ENCODE measurements around the gene BPGM. TPM values are rescaled to one million over a fixed set of nuclear protein-coding genes. Genes with fewer than 3 reads are reported as not detected.

The BPGM gene
- total and polyA plus RNA-seq, 4 donors: 14.3 to 59.8 (median 19.5) TPM

DNA sequence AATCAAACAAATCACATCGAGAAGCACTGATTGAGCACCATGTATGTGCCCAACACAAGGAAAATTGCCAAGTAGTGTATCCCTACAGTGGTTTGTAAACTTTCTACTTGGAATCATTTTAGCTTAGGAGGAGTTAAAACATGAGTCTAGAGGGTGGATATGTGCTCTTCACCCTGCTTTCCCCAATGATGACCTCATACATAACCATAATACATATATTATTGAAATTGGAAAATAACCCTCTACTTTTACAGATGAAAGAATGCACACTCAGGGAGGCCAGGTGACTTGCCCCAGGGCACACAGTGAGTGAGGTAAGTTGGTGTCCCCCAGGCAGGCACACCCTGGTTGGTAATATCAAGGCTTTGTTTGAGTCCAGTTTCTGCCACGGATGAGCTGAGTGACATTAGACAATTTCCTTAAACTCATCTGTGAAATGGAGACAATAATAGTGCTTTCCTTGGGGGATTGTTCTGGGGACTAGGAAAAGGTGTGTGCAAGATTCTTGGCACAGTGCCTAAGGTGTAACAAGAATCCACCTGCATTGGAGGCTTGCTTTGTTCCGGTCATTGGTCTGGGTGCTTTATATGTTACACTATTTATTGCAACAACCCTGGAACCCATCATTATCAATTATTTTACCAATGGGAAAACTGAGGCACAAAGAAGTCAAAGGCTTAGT lies 50.7 kb downstream of the BPGM start:
- ATAC-seq (ENCODE audit: insufficient read depth, low FRiP score): no peak

DNA sequence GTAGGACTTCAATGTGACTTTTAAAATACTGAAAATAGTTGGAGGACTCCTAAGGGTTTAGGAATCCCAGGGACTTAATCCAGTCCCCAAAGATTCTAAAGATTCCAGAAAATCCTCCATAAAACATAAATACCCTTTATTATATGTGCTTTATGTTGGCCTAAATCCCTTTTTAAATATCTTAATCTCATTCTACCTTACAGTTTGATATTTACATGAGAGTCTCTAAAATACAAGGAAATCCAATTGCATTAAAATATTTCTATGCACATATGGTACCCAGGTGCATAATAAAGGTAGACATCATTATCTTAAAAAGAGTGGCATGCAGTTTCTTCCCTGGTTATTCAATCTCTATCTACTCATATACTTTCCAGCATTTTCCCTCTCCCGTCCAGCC lies 51.8 kb downstream of the BPGM start:
- no peaks in the 10 kb centered on the region for H3K9me3 ChIP-seq (ENCODE audit: control insufficient read depth in 4 of 4, insufficient read depth in 3 of 4, low read length in 3 of 4)
- ATAC-seq (ENCODE audit: insufficient read depth, low FRiP score) (no peak), DNase-seq (no peak)
- peaks cover 0 to 4% (median 0%) of the 10 kb centered on the region in 3 donors for H3K27me3 ChIP-seq (ENCODE audit: control insufficient read depth in 3 of 3, insufficient read depth in 3 of 3, low read length in 2 of 3)
- H3K36me3 ChIP-seq (ENCODE audit: control insufficient read depth in 4 of 4, insufficient read depth in 4 of 4, low read length in 4 of 4): no peaks in the 10 kb centered on the region
- TF ChIP-seq, protein P1, sequence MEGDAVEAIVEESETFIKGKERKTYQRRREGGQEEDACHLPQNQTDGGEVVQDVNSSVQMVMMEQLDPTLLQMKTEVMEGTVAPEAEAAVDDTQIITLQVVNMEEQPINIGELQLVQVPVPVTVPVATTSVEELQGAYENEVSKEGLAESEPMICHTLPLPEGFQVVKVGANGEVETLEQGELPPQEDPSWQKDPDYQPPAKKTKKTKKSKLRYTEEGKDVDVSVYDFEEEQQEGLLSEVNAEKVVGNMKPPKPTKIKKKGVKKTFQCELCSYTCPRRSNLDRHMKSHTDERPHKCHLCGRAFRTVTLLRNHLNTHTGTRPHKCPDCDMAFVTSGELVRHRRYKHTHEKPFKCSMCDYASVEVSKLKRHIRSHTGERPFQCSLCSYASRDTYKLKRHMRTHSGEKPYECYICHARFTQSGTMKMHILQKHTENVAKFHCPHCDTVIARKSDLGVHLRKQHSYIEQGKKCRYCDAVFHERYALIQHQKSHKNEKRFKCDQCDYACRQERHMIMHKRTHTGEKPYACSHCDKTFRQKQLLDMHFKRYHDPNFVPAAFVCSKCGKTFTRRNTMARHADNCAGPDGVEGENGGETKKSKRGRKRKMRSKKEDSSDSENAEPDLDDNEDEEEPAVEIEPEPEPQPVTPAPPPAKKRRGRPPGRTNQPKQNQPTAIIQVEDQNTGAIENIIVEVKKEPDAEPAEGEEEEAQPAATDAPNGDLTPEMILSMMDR (IDR thresholded peaks at IDR 0.05; ENCODE audit: control extremely low read depth, extremely low read depth): no peak
- no peak overlapping the region for H3K4me3 ChIP-seq
- no peak overlapping the region for H3K9ac ChIP-seq (ENCODE audit: insufficient read depth in 1 of 2, low read length in 2 of 2)
- peaks cover 0 to 2% (median 0%) of the 10 kb centered on the region in 5 donors for H3K4me1 ChIP-seq (ENCODE audit: control insufficient read depth in 5 of 5, insufficient read depth in 5 of 5, low read length in 5 of 5)
- WGBS, 2 donors: 97 to 98% methylated on average over 1 of the region's 1 CpG
- no peak overlapping the region for H3K27ac ChIP-seq (ENCODE audit: low read depth in 1 of 2, low read length in 1 of 2)

More for the DNA sequence above, 50.7 kb downstream of the BPGM start:
- Histone ChIP-seq H3K4me3 (no peak overlapping the region), H3K27me3 (ENCODE audit: control insufficient read depth in 3 of 3, insufficient read depth in 3 of 3, low read length in 2 of 3) (no peaks in the 10 kb centered on the region), H3K4me1 (ENCODE audit: control insufficient read depth in 5 of 5, insufficient read depth in 5 of 5, low read length in 5 of 5) (peaks cover 0 to 4% (median 0%) of the 10 kb centered on the region in 5 donors), H3K36me3 (ENCODE audit: control insufficient read depth in 4 of 4, insufficient read depth in 4 of 4, low read length in 4 of 4) (no peaks in the 10 kb centered on the region), H3K9me3 (ENCODE audit: control insufficient read depth in 4 of 4, insufficient read depth in 3 of 4, low read length in 3 of 4) (no peaks in the 10 kb centered on the region), H3K9ac (ENCODE audit: insufficient read depth in 1 of 2, low read length in 2 of 2) (no peak overlapping the region), H3K27ac (ENCODE audit: low read depth in 1 of 2, low read length in 1 of 2) (no peak overlapping the region)
- no peak for DNase-seq
- WGBS, 2 donors: 87 to 89% methylated on average over 3 of the region's 3 CpGs
- TF ChIP-seq, protein P1 (IDR thresholded peaks at IDR 0.05; ENCODE audit: control extremely low read depth, extremely low read depth): no peak

- Histone ChIP-seq H3K9me3 (ENCODE audit: control insufficient read depth in 4 of 4, insufficient read depth in 3 of 4, low read length in 3 of 4) (no peaks in the 10 kb centered on the region), H3K36me3 (ENCODE audit: control insufficient read depth in 4 of 4, insufficient read depth in 4 of 4, low read length in 4 of 4) (no peaks in the 10 kb centered on the region), H3K27me3 (ENCODE audit: control insufficient read depth in 3 of 3, insufficient read depth in 3 of 3, low read length in 2 of 3) (peaks cover 0 to 4% (median 0%) of the 10 kb centered on the region in 3 donors), H3K9ac (ENCODE audit: insufficient read depth in 1 of 2, low read length in 2 of 2) (no peak overlapping the region), H3K27ac (ENCODE audit: low read depth in 1 of 2, low read length in 1 of 2) (no peak overlapping the region), H3K4me1 (ENCODE audit: control insufficient read depth in 5 of 5, insufficient read depth in 5 of 5, low read length in 5 of 5) (peaks cover 0 to 1% (median 0%) of the 10 kb centered on the region in 5 donors), H3K4me3 (no peak overlapping the region)
- 83 to 90% methylated on average over 8 of the region's 8 CpGs for whole genome bisulfite sequencing, 2 donors
- DNase-seq (no peak), ATAC-seq (ENCODE audit: insufficient read depth, low FRiP score) (no peak)
- TF ChIP-seq, protein P1 (IDR thresholded peaks at IDR 0.05; ENCODE audit: control extremely low read depth, extremely low read depth): no peak
Measured at GRCh38 chr7:134699021-134699818, 52.6 kb downstream of the BPGM start.
